ENCODE data around the gene TMBIM1.

GRCh38 chr2:218282173-218282991, 9.9 kb downstream of the TMBIM1 start:
- TF ChIP-seq CTCF (conservative IDR thresholded peaks at IDR 0.05) (no peak), EZH2 (IDR thresholded peaks at IDR 0.05; ENCODE audit: low read depth) (no peak)
